SK-N-SH treated with all-trans-retinoic acid at 6 μM for 48 hours (cell line): ENCODE data around the gene KDM2B.

Source experiments
- ATAC-seq: fragments of 200-7000 bp; cut with Tn5 transposase; 3 replicates; pipeline ENCODE4 v1.9.1; 2020; ENCODE audit warnings: mild to moderate bottlenecking, moderate library complexity
- ARNTL ChIP-seq: fragments of 450-650 bp; formaldehyde crosslinking; IDR thresholded peaks from 2 replicates; pipeline ENCODE4 v1.5.0; 2020; ENCODE audit warnings: low read depth, mild to moderate bottlenecking, moderate library complexity, borderline replicate concordance
- BACH2 ChIP-seq: fragments of 250-450 bp; sonication (Bioruptor Pico); IDR thresholded peaks from 2 replicates; pipeline ENCODE4 v1.9.0; 2021; ENCODE audit warnings: mild to moderate bottlenecking, borderline replicate concordance
- CSDC2 ChIP-seq: fragments of 250-450 bp; sonication (Bioruptor Pico); IDR thresholded peaks from 2 replicates; pipeline ENCODE4 v1.5.0; 2020; ENCODE audit warnings: mild to moderate bottlenecking, moderate library complexity
- ISL1 ChIP-seq: fragments of 250-450 bp; sonication (Bioruptor Pico); IDR thresholded peaks from 2 replicates; pipeline ENCODE4 v2.1.2; 2022; ENCODE audit warnings: mild to moderate bottlenecking, moderate library complexity
- OSR1 ChIP-seq: fragments of 250-450 bp; sonication (Bioruptor Pico); IDR thresholded peaks from 2 replicates; pipeline ENCODE4 v1.8.0; 2022; ENCODE audit warnings: moderate library complexity, mild to moderate bottlenecking, inconsistent platforms
- POU6F1 ChIP-seq: fragments of 250-450 bp; sonication (Bioruptor Pico); IDR thresholded peaks from 2 replicates; pipeline ENCODE4 v1.8.0; 2021; ENCODE audit warnings: low read depth, mild to moderate bottlenecking, moderate library complexity, borderline replicate concordance
- SNAI2 ChIP-seq: fragments of 250-450 bp; sonication (Bioruptor Pico); IDR thresholded peaks from 2 replicates; pipeline ENCODE4 v1.5.0; 2020; ENCODE audit warnings: mild to moderate bottlenecking, moderate library complexity
- TOX ChIP-seq: fragments of 250-450 bp; sonication (Bioruptor Pico); IDR thresholded peaks from 2 replicates; pipeline ENCODE4 v1.8.0; 2021; ENCODE audit warnings: mild to moderate bottlenecking, moderate library complexity, borderline replicate concordance
- TSHZ2 ChIP-seq: fragments of 250-450 bp; sonication (Bioruptor Pico); IDR thresholded peaks from 2 replicates; pipeline ENCODE4 v1.5.0; 2020; ENCODE audit warnings: mild to moderate bottlenecking, moderate library complexity
- ZC3H10 ChIP-seq: fragments of 250-450 bp; sonication (Bioruptor Pico); IDR thresholded peaks from 2 replicates; pipeline ENCODE4 v1.5.1; 2021; ENCODE audit warnings: mild to moderate bottlenecking, moderate library complexity
- ZFP30 ChIP-seq: fragments of 450-650 bp; formaldehyde crosslinking; IDR thresholded peaks from 2 replicates; pipeline ENCODE4 v1.5.0; 2022; ENCODE audit warnings: mild to moderate bottlenecking, moderate library complexity
- ZNF565 ChIP-seq: fragments of 450-650 bp; formaldehyde crosslinking; conservative IDR thresholded peaks from 2 replicates; pipeline ENCODE4 v1.5.0; 2020; ENCODE audit warnings: low read depth, mild to moderate bottlenecking, moderate library complexity
- TF ChIP-seq, protein P1 (sequence below): fragments of 250-450 bp; sonication (Bioruptor Pico); IDR thresholded peaks from 2 replicates; pipeline ENCODE4 v1.8.0; 2020; ENCODE audit warnings: mild to moderate bottlenecking, moderate library complexity, borderline replicate concordance
- TF ChIP-seq, protein P2 (sequence below): fragments of 250-450 bp; sonication (Bioruptor Pico); IDR thresholded peaks from 2 replicates; pipeline ENCODE4 v1.5.1; 2021; ENCODE audit warnings: mild to moderate bottlenecking, moderate library complexity
- TF ChIP-seq, protein P3 (sequence below): fragments of 250-450 bp; sonication (Bioruptor Pico); IDR thresholded peaks from 2 replicates; pipeline ENCODE4 v1.5.1; 2020; ENCODE audit warnings: low read depth, mild to moderate bottlenecking, moderate library complexity

The KDM2B gene

GRCh38 chr12:121420109-121420508, 160.7 kb downstream of the KDM2B start:
- TF ChIP-seq, protein P1, sequence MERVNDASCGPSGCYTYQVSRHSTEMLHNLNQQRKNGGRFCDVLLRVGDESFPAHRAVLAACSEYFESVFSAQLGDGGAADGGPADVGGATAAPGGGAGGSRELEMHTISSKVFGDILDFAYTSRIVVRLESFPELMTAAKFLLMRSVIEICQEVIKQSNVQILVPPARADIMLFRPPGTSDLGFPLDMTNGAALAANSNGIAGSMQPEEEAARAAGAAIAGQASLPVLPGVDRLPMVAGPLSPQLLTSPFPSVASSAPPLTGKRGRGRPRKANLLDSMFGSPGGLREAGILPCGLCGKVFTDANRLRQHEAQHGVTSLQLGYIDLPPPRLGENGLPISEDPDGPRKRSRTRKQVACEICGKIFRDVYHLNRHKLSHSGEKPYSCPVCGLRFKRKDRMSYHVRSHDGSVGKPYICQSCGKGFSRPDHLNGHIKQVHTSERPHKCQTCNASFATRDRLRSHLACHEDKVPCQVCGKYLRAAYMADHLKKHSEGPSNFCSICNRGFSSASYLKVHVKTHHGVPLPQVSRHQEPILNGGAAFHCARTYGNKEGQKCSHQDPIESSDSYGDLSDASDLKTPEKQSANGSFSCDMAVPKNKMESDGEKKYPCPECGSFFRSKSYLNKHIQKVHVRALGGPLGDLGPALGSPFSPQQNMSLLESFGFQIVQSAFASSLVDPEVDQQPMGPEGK: no peak
- TF ChIP-seq CSDC2: no peak
- TF ChIP-seq, protein P2, sequence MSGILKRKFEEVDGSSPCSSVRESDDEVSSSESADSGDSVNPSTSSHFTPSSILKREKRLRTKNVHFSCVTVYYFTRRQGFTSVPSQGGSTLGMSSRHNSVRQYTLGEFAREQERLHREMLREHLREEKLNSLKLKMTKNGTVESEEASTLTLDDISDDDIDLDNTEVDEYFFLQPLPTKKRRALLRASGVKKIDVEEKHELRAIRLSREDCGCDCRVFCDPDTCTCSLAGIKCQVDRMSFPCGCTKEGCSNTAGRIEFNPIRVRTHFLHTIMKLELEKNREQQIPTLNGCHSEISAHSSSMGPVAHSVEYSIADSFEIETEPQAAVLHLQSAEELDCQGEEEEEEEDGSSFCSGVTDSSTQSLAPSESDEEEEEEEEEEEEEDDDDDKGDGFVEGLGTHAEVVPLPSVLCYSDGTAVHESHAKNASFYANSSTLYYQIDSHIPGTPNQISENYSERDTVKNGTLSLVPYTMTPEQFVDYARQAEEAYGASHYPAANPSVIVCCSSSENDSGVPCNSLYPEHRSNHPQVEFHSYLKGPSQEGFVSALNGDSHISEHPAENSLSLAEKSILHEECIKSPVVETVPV (CRISPR knock-in tag): no peak
- no peak for ATAC-seq

GRCh38 chr12:121417847-121418246, 163.0 kb downstream of the KDM2B start:
- TF ChIP-seq ZC3H10 (CRISPR knock-in tag) (no peak), BACH2 (no peak), SNAI2 (CRISPR knock-in tag) (no peak), OSR1 (CRISPR knock-in tag) (no peak), POU6F1 (CRISPR knock-in tag) (no peak), ISL1 (CRISPR knock-in tag) (no peak), TSHZ2 (CRISPR knock-in tag) (no peak)
- TF ChIP-seq, protein P1: no peak
- ATAC-seq: no peak

GRCh38 chr12:121413917-121414316, 166.9 kb downstream of the KDM2B start:
- no peak for ATAC-seq
- TF ChIP-seq, protein P3, sequence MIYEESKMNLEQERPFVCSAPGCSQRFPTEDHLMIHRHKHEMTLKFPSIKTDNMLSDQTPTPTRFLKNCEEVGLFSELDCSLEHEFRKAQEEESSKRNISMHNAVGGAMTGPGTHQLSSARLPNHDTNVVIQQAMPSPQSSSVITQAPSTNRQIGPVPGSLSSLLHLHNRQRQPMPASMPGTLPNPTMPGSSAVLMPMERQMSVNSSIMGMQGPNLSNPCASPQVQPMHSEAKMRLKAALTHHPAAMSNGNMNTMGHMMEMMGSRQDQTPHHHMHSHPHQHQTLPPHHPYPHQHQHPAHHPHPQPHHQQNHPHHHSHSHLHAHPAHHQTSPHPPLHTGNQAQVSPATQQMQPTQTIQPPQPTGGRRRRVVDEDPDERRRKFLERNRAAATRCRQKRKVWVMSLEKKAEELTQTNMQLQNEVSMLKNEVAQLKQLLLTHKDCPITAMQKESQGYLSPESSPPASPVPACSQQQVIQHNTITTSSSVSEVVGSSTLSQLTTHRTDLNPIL (CRISPR knock-in tag): no peak
- no peak for TF ChIP-seq ZNF565 (CRISPR knock-in tag)
- no peak for TF ChIP-seq ZC3H10 (CRISPR knock-in tag)
- no peak for TF ChIP-seq POU6F1 (CRISPR knock-in tag)
- no peak for TF ChIP-seq TOX (CRISPR knock-in tag)
- no peak for TF ChIP-seq ARNTL
- no peak for TF ChIP-seq ZFP30
- no peak for TF ChIP-seq BACH2
- TF ChIP-seq SNAI2 (CRISPR knock-in tag): no peak
- no peak for TF ChIP-seq OSR1 (CRISPR knock-in tag)
- TF ChIP-seq, protein P2 (CRISPR knock-in tag): no peak
- no peak for TF ChIP-seq TSHZ2 (CRISPR knock-in tag)
- TF ChIP-seq ISL1 (CRISPR knock-in tag): no peak
- TF ChIP-seq, protein P1: no peak
- no peak for TF ChIP-seq CSDC2
